AG04449 (cell line): ENCODE measurements around the gene GYPC.

Experiments
- CTCF ChIA-PET: fragments of 350-600 bp; formaldehyde crosslinking; extraction: SDS; loops from one replicate; lab custom pipeline; 2021; ENCODE audit warnings: antibody characterized with exemption; lab: Yijun Ruan, JAX
- POLR2A ChIA-PET: fragments of 400-600, 350-600 bp; formaldehyde crosslinking; extraction: SDS; loops from one replicate; lab custom pipeline; 2020; ENCODE audit warnings: antibody characterized with exemption, inconsistent platforms; lab: Yijun Ruan, JAX
- DNase-seq: peaks from one replicate; pipeline ENCODE4 v3.0.0-alpha.2; 2010; ENCODE audit warnings: low read depth, low spot score
- H3K4me3 ChIP-seq: 2 replicates; pipeline ENCODE4 v1.5.1; 2011; ENCODE audit warnings: low read depth, mild to moderate bottlenecking, control low read depth, low read length
- CTCF ChIP-seq: IDR thresholded peaks from one replicate; pipeline ENCODE4 v1.5.1; 2011; ENCODE audit warnings: mild to moderate bottlenecking, moderate library complexity, low read length, control low read depth, inconsistent platforms; ENCODE audit not compliant: insufficient read depth; ENCODE audit errors: missing control alignments

GYPC gene

GRCh38 chr2:126659562-126660467 is 3.9 kb downstream of the GYPC start:
- ChIA-PET CTCF (interaction anchor here (0.9 kb wide), 1 partner anchor 10 kb away, joined by 3 read pairs; no protein-coding TSS in a partner anchor), POLR2A (no interaction called here)
- TF ChIP-seq CTCF = no peak

GRCh38 chr2:126660971-126661370 is 5.0 kb downstream of the GYPC start:
- ChIA-PET CTCF (no interaction called here), POLR2A (no interaction called here)
- TF ChIP-seq CTCF = no peak
- no peak overlapping the region for H3K4me3 ChIP-seq
- DNase-seq = no peak

More at GRCh38 chr2:126659562-126660467, 3.9 kb downstream of the GYPC start:
- H3K4me3 ChIP-seq = no peak overlapping the region
- DNase-seq = no peak

GRCh38 chr2:126661702-126662500 is 5.9 kb downstream of the GYPC start:
- ChIA-PET POLR2A (no interaction called here), CTCF (no interaction called here)
- H3K4me3 ChIP-seq = no peak overlapping the region
- no peak for DNase-seq
- TF ChIP-seq CTCF = no peak

GRCh38 chr2:126662621-126663020 is 6.7 kb downstream of the GYPC start:
- no peak for DNase-seq
- POLR2A ChIA-PET = no interaction called here
- CTCF ChIA-PET = no interaction called here
- no peak overlapping the region for H3K4me3 ChIP-seq
- no peak for TF ChIP-seq CTCF

GRCh38 chr2:126663184-126663963 is 7.4 kb downstream of the GYPC start:
- CTCF ChIA-PET = no interaction called here
- TF ChIP-seq CTCF = no peak
- DNase-seq = no peak
- POLR2A ChIA-PET = no interaction called here
- H3K4me3 ChIP-seq = no peak overlapping the region
